ENCODE data around the gene SLC10A2.
"Not testable (repeated sequence)": the region's sequence is repeated elsewhere in the genome, so short reads cannot be mapped to it uniquely, and the experiment has no call there.

Gene SLC10A2

GRCh38 chr13:103097366-103097928, 31.2 kb upstream of the SLC10A2 start:
- peaks cover 2% of the 10 kb centered on the region for H3K4me1 ChIP-seq (ENCODE audit: control insufficient read depth, insufficient read depth, low read length)
- H3K27ac ChIP-seq (ENCODE audit: low read length) = no peak overlapping the region
- H3K36me3 ChIP-seq (ENCODE audit: control insufficient read depth, insufficient read depth, low read length) = no peaks in the 10 kb centered on the region
- no peak overlapping the region for H3K4me3 ChIP-seq (ENCODE audit: low read length)
- no peak for DNase-seq (ENCODE audit: low read depth, low spot score)
- H3K27me3 ChIP-seq (ENCODE audit: control insufficient read depth, insufficient read depth, low read length) = no peaks in the 10 kb centered on the region
- H3K9me3 ChIP-seq (ENCODE audit: control insufficient read depth, insufficient read depth, low read length) = no peaks in the 10 kb centered on the region
- WGBS (ENCODE audit: insufficient coverage, insufficient read length) = no CpG with 5 or more reads among the region's 7 CpGs

- not testable (repeated sequence) for DNase-seq (ENCODE audit: low read depth, low spot score); H3K27ac ChIP-seq (ENCODE audit: low read length); H3K27me3 ChIP-seq (ENCODE audit: control insufficient read depth, insufficient read depth, low read length); H3K36me3 ChIP-seq (ENCODE audit: control insufficient read depth, insufficient read depth, low read length); H3K4me3 ChIP-seq (ENCODE audit: low read length); H3K9me3 ChIP-seq (ENCODE audit: control insufficient read depth, insufficient read depth, low read length); H3K4me1 ChIP-seq (ENCODE audit: control insufficient read depth, insufficient read depth, low read length)
- no CpG with 5 or more reads among the region's 1 CpG for WGBS (ENCODE audit: insufficient coverage, insufficient read length)
Observed at GRCh38 chr13:103093649-103094048, 27.4 kb upstream of the SLC10A2 start.

- H3K27ac ChIP-seq (ENCODE audit: low read length) = no peak overlapping the region
- H3K4me3 ChIP-seq (ENCODE audit: low read length) = no peak overlapping the region
- no peaks in the 10 kb centered on the region for H3K9me3 ChIP-seq (ENCODE audit: control insufficient read depth, insufficient read depth, low read length)
- DNase-seq (ENCODE audit: low read depth, low spot score) = no peak
- WGBS (ENCODE audit: insufficient coverage, insufficient read length) = no CpG with 5 or more reads among the region's 3 CpGs
- no peaks in the 10 kb centered on the region for H3K36me3 ChIP-seq (ENCODE audit: control insufficient read depth, insufficient read depth, low read length)
- no peaks in the 10 kb centered on the region for H3K27me3 ChIP-seq (ENCODE audit: control insufficient read depth, insufficient read depth, low read length)
- H3K4me1 ChIP-seq (ENCODE audit: control insufficient read depth, insufficient read depth, low read length) = no peaks in the 10 kb centered on the region
Observed at GRCh38 chr13:103087275-103087674, 21.1 kb upstream of the SLC10A2 start.

- H3K4me1 ChIP-seq (ENCODE audit: control insufficient read depth, insufficient read depth, low read length) = no peaks in the 10 kb centered on the region
- H3K4me3 ChIP-seq (ENCODE audit: low read length) = no peak overlapping the region
- H3K27ac ChIP-seq (ENCODE audit: low read length) = no peak overlapping the region
- no peaks in the 10 kb centered on the region for H3K27me3 ChIP-seq (ENCODE audit: control insufficient read depth, insufficient read depth, low read length)
- H3K9me3 ChIP-seq (ENCODE audit: control insufficient read depth, insufficient read depth, low read length) = no peaks in the 10 kb centered on the region
- no peaks in the 10 kb centered on the region for H3K36me3 ChIP-seq (ENCODE audit: control insufficient read depth, insufficient read depth, low read length)
- DNase-seq (ENCODE audit: low read depth, low spot score) = no peak
- no CpG with 5 or more reads among the region's 2 CpGs for WGBS (ENCODE audit: insufficient coverage, insufficient read length)
Observed at GRCh38 chr13:103081435-103081834, 15.2 kb upstream of the SLC10A2 start.

- H3K27ac ChIP-seq (ENCODE audit: low read length) = no peak overlapping the region
- no peak overlapping the region for H3K4me3 ChIP-seq (ENCODE audit: low read length)
- WGBS (ENCODE audit: insufficient coverage, insufficient read length) = 100% methylated on average over 1 of the region's 5 CpGs
- H3K36me3 ChIP-seq (ENCODE audit: control insufficient read depth, insufficient read depth, low read length) = no peaks in the 10 kb centered on the region
- H3K9me3 ChIP-seq (ENCODE audit: control insufficient read depth, insufficient read depth, low read length) = no peaks in the 10 kb centered on the region
- no peaks in the 10 kb centered on the region for H3K4me1 ChIP-seq (ENCODE audit: control insufficient read depth, insufficient read depth, low read length)
- no peaks in the 10 kb centered on the region for H3K27me3 ChIP-seq (ENCODE audit: control insufficient read depth, insufficient read depth, low read length)
- DNase-seq (ENCODE audit: low read depth, low spot score) = no peak
Observed at GRCh38 chr13:103078158-103078557, 11.9 kb upstream of the SLC10A2 start.

- no peak overlapping the region for H3K27ac ChIP-seq (ENCODE audit: low read length)
- no CpG with 5 or more reads among the region's 1 CpG for WGBS (ENCODE audit: insufficient coverage, insufficient read length)
- no peak for DNase-seq (ENCODE audit: low read depth, low spot score)
Observed at GRCh38 chr13:103068836-103069235, 2.6 kb upstream of the SLC10A2 start.

GRCh38 chr13:103067751-103068555, 1.7 kb upstream of the SLC10A2 start:
- no peaks in the 10 kb centered on the region for H3K9me3 ChIP-seq (ENCODE audit: control insufficient read depth, insufficient read depth, low read length)
- no peaks in the 10 kb centered on the region for H3K27me3 ChIP-seq (ENCODE audit: control insufficient read depth, insufficient read depth, low read length)
- H3K4me1 ChIP-seq (ENCODE audit: control insufficient read depth, insufficient read depth, low read length) = peaks cover 9% of the 10 kb centered on the region
- DNase-seq (ENCODE audit: low read depth, low spot score) = peak; percentile 48
- H3K36me3 ChIP-seq (ENCODE audit: control insufficient read depth, insufficient read depth, low read length) = no peaks in the 10 kb centered on the region
- WGBS (ENCODE audit: insufficient coverage, insufficient read length) = no CpG with 5 or more reads among the region's 7 CpGs
- H3K27ac ChIP-seq (ENCODE audit: low read length) = no peak overlapping the region
- no peak overlapping the region for H3K4me3 ChIP-seq (ENCODE audit: low read length)

More at GRCh38 chr13:103068836-103069235, 2.6 kb upstream of the SLC10A2 start:
- Histone ChIP-seq H3K9me3 (ENCODE audit: control insufficient read depth, insufficient read depth, low read length) (no peaks in the 10 kb centered on the region), H3K4me1 (ENCODE audit: control insufficient read depth, insufficient read depth, low read length) (peaks cover 9% of the 10 kb centered on the region), H3K27me3 (ENCODE audit: control insufficient read depth, insufficient read depth, low read length) (no peaks in the 10 kb centered on the region), H3K4me3 (ENCODE audit: low read length) (no peak overlapping the region), H3K36me3 (ENCODE audit: control insufficient read depth, insufficient read depth, low read length) (no peaks in the 10 kb centered on the region)

GRCh38 chr13:103066781-103067345, 646 bp upstream of the SLC10A2 start:
- no peak for DNase-seq (ENCODE audit: low read depth, low spot score)
- Histone ChIP-seq H3K4me3 (ENCODE audit: low read length) (no peak overlapping the region), H3K36me3 (ENCODE audit: control insufficient read depth, insufficient read depth, low read length) (no peaks in the 10 kb centered on the region), H3K9me3 (ENCODE audit: control insufficient read depth, insufficient read depth, low read length) (no peaks in the 10 kb centered on the region), H3K27me3 (ENCODE audit: control insufficient read depth, insufficient read depth, low read length) (no peaks in the 10 kb centered on the region), H3K27ac (ENCODE audit: low read length) (no peak overlapping the region), H3K4me1 (ENCODE audit: control insufficient read depth, insufficient read depth, low read length) (peaks cover 12% of the 10 kb centered on the region)
- no CpG with 5 or more reads among the region's 3 CpGs for WGBS (ENCODE audit: insufficient coverage, insufficient read length)

GRCh38 chr13:103063376-103063775, 2.8 kb downstream of the SLC10A2 start:
- no CpG with 5 or more reads among the region's 4 CpGs for WGBS (ENCODE audit: insufficient coverage, insufficient read length)
- DNase-seq (ENCODE audit: low read depth, low spot score) = no peak
- H3K27me3 ChIP-seq (ENCODE audit: control insufficient read depth, insufficient read depth, low read length) = no peaks in the 10 kb centered on the region
- H3K4me3 ChIP-seq (ENCODE audit: low read length) = no peak overlapping the region
- no peaks in the 10 kb centered on the region for H3K9me3 ChIP-seq (ENCODE audit: control insufficient read depth, insufficient read depth, low read length)
- peaks cover 11% of the 10 kb centered on the region for H3K4me1 ChIP-seq (ENCODE audit: control insufficient read depth, insufficient read depth, low read length)
- no peak overlapping the region for H3K27ac ChIP-seq (ENCODE audit: low read length)
- H3K36me3 ChIP-seq (ENCODE audit: control insufficient read depth, insufficient read depth, low read length) = no peaks in the 10 kb centered on the region

- Histone ChIP-seq H3K27me3 (ENCODE audit: control insufficient read depth, insufficient read depth, low read length) (no peaks in the 10 kb centered on the region), H3K27ac (ENCODE audit: low read length) (no peak overlapping the region), H3K9me3 (ENCODE audit: control insufficient read depth, insufficient read depth, low read length) (no peaks in the 10 kb centered on the region), H3K4me3 (ENCODE audit: low read length) (no peak overlapping the region), H3K36me3 (ENCODE audit: control insufficient read depth, insufficient read depth, low read length) (no peaks in the 10 kb centered on the region), H3K4me1 (ENCODE audit: control insufficient read depth, insufficient read depth, low read length) (peaks cover 5% of the 10 kb centered on the region)
- no CpG with 5 or more reads among the region's 2 CpGs for WGBS (ENCODE audit: insufficient coverage, insufficient read length)
- no peak for DNase-seq (ENCODE audit: low read depth, low spot score)
Observed at GRCh38 chr13:103062079-103062478, 4.1 kb downstream of the SLC10A2 start.

Data from iPS DF 6.9 (cell line).